H1 (cell line): Measurements from ENCODE around the gene PRRC2A.

Experiments used
- CBX8 ChIP-seq: fragments of 300-800, 300-1000 bp; sonication (generic); IDR thresholded peaks from 2 replicates; pipeline ENCODE4 v1.7.1; 2016; ENCODE audit warnings: low read depth, low read length, borderline replicate concordance
- CHD1 ChIP-seq: IDR thresholded peaks from 2 replicates; pipeline ENCODE4 v1.6.1; 2012; ENCODE audit warnings: low read depth, low read length, improper control_type of control experiment
- EGR1 ChIP-seq: IDR thresholded peaks from 2 replicates; pipeline ENCODE4 v1.6.1; 2011; ENCODE audit warnings: low read depth, low read length, borderline replicate concordance
- EZH2 ChIP-seq: fragments of 200-600 bp; sonication (generic); IDR thresholded peaks from 2 replicates; pipeline ENCODE4 v1.7.1; 2012; ENCODE audit warnings: low read depth, mild to moderate bottlenecking, moderate library complexity, low read length, inconsistent platforms; ENCODE audit not compliant: severe bottlenecking
- RFX5 ChIP-seq: IDR thresholded peaks from 2 replicates; pipeline ENCODE4 v1.6.1; 2011; ENCODE audit warnings: low read depth, low read length, improper control_type of control experiment, borderline replicate concordance
- SRF ChIP-seq: IDR thresholded peaks from 2 replicates; pipeline ENCODE4 v1.6.1; 2011; ENCODE audit warnings: mild to moderate bottlenecking, low read depth, low read length, moderate library complexity
- SUZ12 ChIP-seq: fragments of 200-600 bp; sonication (generic); IDR thresholded peaks from 2 replicates; pipeline ENCODE4 v1.6.1; 2012; ENCODE audit warnings: mild to moderate bottlenecking, inconsistent platforms, low read length, moderate library complexity, mixed read lengths
- USF2 ChIP-seq: IDR thresholded peaks from 2 replicates; pipeline ENCODE4 v1.6.1; 2011; ENCODE audit warnings: low read length, improper control_type of control experiment
- TF ChIP-seq, protein P1 (sequence below), 3 experiments: IDR thresholded peaks; 1 replicate in 2 of 3; 2 replicates in 1 of 3; pipeline versions ENCODE4 v1.5.1 to v1.6.1; 2011; ENCODE audit warnings: low read length in 3 of 3, mild to moderate bottlenecking in 3 of 3, inconsistent platforms in 2 of 3, low read depth in 1 of 3, moderate library complexity in 1 of 3; ENCODE audit not compliant: insufficient read depth in 1 of 3; ENCODE audit errors: control extremely low read depth in 1 of 3

DNA sequence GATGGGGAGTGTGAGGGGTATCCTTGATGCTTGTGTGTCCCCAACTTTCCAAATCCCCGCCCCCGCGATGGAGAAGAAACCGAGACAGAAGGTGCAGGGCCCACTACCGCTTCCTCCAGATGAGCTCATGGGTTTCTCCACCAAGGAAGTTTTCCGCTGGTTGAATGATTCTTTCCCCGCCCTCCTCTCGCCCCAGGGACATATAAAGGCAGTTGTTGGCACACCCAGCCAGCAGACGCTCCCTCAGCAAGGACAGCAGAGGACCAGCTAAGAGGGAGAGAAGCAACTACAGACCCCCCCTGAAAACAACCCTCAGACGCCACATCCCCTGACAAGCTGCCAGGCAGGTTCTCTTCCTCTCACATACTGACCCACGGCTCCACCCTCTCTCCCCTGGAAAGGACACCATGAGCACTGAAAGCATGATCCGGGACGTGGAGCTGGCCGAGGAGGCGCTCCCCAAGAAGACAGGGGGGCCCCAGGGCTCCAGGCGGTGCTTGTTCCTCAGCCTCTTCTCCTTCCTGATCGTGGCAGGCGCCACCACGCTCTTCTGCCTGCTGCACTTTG, 45.1 kb upstream of the PRRC2A start, which contains the start of gene TNF:
- TF ChIP-seq, protein P1, sequence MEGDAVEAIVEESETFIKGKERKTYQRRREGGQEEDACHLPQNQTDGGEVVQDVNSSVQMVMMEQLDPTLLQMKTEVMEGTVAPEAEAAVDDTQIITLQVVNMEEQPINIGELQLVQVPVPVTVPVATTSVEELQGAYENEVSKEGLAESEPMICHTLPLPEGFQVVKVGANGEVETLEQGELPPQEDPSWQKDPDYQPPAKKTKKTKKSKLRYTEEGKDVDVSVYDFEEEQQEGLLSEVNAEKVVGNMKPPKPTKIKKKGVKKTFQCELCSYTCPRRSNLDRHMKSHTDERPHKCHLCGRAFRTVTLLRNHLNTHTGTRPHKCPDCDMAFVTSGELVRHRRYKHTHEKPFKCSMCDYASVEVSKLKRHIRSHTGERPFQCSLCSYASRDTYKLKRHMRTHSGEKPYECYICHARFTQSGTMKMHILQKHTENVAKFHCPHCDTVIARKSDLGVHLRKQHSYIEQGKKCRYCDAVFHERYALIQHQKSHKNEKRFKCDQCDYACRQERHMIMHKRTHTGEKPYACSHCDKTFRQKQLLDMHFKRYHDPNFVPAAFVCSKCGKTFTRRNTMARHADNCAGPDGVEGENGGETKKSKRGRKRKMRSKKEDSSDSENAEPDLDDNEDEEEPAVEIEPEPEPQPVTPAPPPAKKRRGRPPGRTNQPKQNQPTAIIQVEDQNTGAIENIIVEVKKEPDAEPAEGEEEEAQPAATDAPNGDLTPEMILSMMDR (IDR thresholded peaks at IDR 0.05; ENCODE audit: control extremely low read depth in 1 of 3, insufficient read depth in 1 of 3, low read depth in 1 of 3, low read length in 3 of 3): no peak
- TF ChIP-seq RFX5 (no peak), CBX8 (no peak), EGR1 (no peak), SUZ12 (no peak), EZH2 (no peak), SRF (no peak), CHD1 (no peak), USF2 (no peak)
